GM12865 (cell line): ENCODE measurements around the gene AGTRAP.

Source experiments
- DNase-seq: peaks from one replicate; pipeline ENCODE4 v3.0.0; 2010; ENCODE audit warnings: low read depth
- H3K4me3 ChIP-seq: 2 replicates; pipeline ENCODE4 v1.5.1; 2011; ENCODE audit warnings: mild to moderate bottlenecking, low read depth, low read length, control low read depth
- CTCF ChIP-seq: IDR thresholded peaks from 2 replicates; pipeline ENCODE4 v1.5.1; 2011; ENCODE audit warnings: low read length, control low read depth, low read depth, inconsistent platforms; ENCODE audit not compliant: insufficient read depth; ENCODE audit errors: missing control alignments

AGTRAP gene

GRCh38 chr1:11797525-11798216 is 61.7 kb downstream of the AGTRAP start:
- DNase-seq: no peak
- no peak overlapping the region for H3K4me3 ChIP-seq
- no peak for TF ChIP-seq CTCF

- no peak overlapping the region for H3K4me3 ChIP-seq
- TF ChIP-seq CTCF: no peak
These were observed 63.2 kb downstream of the AGTRAP start for GRCh38 chr1:11799099-11799498.

GRCh38 chr1:11799896-11800295 is 64.0 kb downstream of the AGTRAP start:
- no peak for DNase-seq
- TF ChIP-seq CTCF: no peak
- no peak overlapping the region for H3K4me3 ChIP-seq

More at GRCh38 chr1:11799099-11799498, 63.2 kb downstream of the AGTRAP start:
- DNase-seq: no peak

GRCh38 chr1:11800391-11800755 is 64.4 kb downstream of the AGTRAP start:
- no peak for DNase-seq
- H3K4me3 ChIP-seq: no peak overlapping the region
- no peak for TF ChIP-seq CTCF
